HG02970 (cell line): Measurements from ENCODE around the gene GOLGA6L22.
"Not testable (repeated sequence)": the region's sequence is repeated elsewhere in the genome, so short reads cannot be mapped to it uniquely, and the experiment has no call there.

Experiments
- ATAC-seq: cut with Tn5 transposase; IDR thresholded peaks from one replicate; pipeline ENCODE4 v1.9.1; 2021; ENCODE audit warnings: mild to moderate bottlenecking, moderate library complexity, moderate number of reproducible peaks; ENCODE audit not compliant: unreplicated experiment, low FRiP score

Gene GOLGA6L22, protein sequence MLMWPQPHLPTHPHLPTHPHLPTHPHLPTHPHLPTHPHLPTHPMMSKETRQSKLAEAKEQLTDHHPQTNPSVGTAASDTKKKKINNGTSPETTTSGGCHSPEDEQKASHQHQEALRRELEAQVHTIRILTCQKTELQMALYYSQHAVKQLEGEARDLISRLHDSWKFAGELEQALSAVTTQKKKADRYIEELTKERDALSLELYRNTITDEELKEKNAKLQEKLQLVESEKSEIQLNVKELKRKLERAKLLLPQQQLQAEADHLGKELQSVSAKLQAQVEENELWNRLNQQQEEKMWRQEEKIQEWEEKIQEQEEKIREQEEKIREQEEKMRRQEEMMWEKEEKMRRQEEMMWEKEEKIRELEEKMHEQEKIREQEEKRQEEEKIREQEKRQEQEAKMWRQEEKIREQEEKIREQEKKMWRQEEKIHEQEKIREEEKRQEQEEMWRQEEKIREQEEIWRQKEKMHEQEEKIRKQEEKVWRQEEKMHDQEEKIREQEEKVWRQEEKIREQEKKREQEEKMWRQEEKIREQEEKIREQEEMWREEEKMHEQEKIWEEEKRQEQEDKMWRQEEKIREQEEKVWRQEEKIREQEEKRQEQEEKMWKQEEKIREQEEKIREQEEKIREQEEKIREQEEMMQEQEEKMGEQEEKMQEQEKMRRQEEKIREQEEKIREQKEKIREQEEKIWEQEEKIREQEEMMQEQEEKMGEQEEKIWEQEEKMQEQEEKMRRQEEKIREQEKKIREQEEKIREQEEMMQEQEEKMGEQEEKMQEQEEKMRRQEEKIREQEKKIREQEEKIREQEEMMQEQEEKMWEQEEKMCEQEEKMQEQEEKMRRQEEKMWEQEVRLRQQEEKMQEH

DNA sequence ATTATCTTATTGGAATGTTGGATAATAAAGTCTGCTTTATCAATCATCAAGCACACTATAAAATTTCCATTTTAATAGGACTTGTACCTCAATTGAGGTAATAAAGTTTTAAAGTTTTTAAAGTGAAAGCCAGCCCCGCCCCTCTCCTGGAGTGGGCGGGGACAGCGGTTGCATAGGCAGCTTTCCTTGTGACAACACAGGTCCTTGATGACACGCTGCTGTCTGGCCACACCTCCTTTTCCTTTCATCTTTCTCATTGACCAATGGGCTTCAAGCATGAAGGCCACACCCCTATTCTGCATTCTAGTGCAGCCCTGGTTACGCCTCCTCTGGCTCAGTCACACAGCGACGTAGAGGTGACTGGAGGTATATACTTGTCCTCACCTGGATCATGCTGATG is at the start of gene GOLGA6L22:
Gene GOLGA6L22, plus strand, starts transcription at position 301 of the 400 bp plus-strand sequence. Its CDS starts 91 bp downstream, at position 392.
- not testable (repeated sequence) for ATAC-seq

DNA sequence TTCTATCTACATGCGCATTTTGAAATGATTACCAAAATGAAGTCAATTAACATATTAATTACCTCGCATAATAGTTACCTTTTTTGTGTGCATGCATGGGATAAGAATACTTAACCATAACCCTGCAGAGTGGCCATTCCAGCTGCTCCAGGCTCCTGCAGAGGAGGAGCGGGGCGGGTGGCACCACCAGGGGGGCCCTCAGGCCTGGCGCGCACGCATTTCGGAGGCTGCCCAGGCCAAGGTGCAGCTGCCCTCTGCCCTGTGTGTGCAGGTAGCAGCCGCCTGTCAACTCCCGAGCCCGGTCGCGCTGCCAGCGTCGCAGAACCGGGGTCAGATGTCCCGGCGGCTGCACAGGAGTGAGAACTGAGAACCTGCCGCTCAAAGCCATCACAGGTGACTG is 41.4 kb upstream of the GOLGA6L22 start:
- not testable (repeated sequence) for ATAC-seq

DNA sequence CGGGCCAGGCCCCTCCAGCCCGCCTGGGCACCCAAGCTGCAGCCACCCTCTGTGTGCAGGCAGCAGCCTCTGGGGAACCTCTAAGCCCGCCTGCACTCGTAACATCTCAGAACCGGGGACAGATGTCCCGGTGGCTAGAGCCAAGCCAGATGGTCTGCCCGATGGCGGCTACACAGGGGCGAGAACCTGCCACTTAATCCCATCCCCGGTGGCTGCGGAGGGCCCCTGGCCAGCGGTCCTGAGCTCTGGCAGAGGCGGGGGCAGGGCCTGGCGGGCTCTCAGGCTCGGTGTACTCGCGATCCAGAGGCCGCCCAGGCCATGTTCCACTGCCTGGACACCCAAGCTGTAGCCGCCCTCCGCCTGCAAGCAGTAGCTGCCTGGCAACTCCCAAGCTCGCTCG is 40.9 kb upstream of the GOLGA6L22 start:
- not testable (repeated sequence) for ATAC-seq

DNA sequence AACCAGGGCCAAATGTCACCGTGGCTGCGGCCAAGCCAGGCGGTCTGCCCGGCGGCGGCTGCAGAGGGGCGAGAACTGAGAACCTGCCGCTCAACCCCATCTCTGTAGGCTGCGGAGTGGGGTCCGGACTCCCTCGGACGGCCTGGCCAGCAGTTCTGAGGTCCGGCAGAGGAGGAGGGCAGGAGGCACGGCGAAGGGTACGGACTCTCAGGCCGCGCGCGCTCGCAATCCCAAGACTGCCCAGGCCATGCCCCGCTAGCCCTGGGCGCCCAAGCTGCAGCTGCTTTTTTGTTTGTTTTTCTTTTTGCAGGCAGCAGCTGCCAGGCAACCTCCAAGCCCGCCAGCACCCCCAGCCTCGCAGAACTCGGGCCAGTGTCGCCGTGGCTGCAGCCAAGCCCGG is 40.5 kb upstream of the GOLGA6L22 start:
- ATAC-seq = not testable (repeated sequence)

DNA sequence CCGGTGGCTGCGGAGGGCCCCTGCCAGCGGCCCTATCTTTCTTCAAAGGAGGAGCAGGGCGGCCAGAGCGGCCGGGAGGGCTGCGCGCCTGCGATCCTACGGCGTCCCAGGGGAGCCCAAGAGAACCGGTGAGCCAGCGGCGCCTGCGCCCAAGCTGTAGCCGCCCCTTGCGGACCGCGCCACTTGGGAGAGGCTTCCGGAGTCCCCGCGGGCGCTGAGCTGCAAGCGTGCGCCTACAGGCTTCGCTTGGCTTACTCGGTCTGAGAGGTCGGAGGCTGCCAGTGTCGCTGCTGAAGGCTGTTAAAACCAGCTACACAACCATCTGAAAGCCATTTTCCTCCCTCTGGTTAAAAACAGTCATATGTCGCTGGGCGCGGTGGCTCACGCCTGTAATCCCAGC is 40.0 kb upstream of the GOLGA6L22 start:
- not testable (repeated sequence) for ATAC-seq

DNA sequence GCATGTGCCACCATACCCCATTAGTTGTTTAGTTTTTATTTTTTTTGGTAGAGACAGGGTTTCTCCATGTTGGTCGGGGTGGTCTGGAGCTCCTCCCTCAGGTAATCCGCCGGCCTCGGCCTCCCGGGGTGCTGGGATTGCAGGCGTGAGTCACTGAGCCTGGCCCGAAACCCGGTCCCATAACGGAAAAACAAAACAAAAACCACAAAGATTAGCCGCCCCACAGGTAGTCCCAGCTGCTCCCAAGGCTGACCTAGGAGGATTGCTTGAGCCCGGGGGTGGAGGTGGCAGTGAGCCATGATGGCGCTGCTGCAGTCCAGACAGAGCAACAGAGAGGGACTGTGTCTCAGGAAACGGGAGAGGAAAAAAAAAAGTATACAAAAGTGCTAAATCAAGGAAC is 38.4 kb upstream of the GOLGA6L22 start:
- not testable (repeated sequence) for ATAC-seq

DNA sequence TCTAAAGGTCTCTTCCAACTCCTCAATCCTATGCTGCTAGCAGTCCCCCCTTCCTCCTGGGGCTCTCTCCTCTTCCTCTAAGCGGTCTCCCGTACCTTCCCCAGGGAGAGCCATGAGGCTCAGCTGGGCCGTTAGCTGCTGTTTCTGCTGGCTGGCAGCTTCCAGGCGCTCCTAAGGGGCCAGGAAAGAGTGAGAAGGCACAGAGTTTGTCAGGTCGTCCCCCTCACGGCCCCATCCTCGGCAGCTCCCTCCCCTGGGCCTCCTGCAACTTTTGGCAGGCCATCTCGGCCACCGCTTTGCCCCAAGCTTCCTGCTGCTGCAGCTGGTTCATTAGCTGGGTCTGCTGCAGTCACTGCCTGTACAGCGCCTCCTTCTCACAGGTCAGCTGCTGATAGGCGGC is 29.3 kb upstream of the GOLGA6L22 start:
- ATAC-seq = not testable (repeated sequence)

DNA sequence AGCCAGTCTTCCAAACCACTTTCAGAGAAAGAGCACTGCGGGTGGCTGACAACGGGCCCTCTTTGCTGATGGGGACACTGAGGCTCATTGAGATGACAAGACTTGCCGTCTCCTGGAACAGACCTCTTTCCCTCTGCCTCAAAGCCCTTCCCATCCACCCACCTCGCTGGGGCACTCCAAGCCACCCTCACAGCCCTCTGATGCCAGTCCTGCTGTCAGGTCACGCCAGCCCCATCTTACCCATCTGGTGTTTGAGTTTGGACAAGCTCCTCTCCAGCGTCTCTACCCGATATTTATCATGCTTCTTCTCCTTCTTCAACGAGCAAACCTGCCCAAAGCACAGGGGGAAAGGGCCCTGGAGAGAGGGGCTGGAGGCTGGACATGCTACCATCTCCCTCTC is 27.0 kb upstream of the GOLGA6L22 start:
- ATAC-seq = not testable (repeated sequence)

DNA sequence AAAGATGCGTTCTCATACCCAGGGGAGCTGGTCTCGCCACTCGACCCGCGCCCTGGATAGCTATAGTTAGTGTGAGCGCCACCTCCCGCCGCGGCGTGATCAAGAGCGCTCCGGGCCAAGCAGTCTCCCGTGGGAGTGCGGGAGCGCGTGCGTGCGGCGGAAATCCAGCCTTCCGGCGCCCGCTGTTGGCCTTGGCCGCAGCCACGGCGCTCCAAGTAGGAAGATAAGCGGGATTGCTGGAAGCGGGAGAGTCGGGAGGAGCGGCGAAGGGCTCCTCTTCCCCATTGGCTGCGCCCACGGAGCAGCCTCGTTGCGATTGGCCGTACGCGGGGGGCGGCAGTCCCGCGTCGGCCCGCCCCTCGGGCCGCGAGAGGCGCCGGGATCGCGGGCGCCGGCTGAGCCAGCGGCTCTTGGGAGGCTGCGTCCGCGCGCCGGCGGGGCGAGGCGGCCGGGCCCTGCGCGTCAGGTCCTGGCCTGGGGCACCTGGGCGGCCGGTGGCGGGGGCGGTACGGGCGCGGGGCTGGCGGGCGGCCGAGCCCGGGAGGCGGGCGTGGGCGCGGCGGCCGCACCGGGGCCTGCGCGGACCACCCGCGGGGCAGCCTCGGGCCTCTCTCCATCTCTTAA is 35.9 kb downstream of the GOLGA6L22 start:
- ATAC-seq = not testable (repeated sequence)

DNA sequence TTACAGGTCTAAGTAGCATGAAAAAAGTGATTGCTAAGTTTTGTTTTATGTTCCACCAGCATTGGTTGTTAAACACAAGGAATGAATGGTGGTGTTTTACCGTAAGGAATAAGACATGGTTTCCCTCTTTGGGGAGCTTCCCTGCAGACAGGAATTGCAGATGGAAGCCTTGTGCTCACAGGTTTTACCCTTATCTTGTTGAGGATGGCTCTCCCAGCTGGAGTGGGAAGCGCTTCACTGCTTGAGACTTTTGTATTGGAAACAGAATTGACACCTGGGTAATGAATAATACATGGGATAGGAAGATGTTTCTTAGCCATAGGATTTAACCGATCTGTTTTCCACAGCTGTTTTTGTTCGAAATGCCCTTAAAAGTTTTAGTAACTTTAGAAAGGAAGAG is 38.5 kb downstream of the GOLGA6L22 start:
- ATAC-seq = not testable (repeated sequence)

DNA sequence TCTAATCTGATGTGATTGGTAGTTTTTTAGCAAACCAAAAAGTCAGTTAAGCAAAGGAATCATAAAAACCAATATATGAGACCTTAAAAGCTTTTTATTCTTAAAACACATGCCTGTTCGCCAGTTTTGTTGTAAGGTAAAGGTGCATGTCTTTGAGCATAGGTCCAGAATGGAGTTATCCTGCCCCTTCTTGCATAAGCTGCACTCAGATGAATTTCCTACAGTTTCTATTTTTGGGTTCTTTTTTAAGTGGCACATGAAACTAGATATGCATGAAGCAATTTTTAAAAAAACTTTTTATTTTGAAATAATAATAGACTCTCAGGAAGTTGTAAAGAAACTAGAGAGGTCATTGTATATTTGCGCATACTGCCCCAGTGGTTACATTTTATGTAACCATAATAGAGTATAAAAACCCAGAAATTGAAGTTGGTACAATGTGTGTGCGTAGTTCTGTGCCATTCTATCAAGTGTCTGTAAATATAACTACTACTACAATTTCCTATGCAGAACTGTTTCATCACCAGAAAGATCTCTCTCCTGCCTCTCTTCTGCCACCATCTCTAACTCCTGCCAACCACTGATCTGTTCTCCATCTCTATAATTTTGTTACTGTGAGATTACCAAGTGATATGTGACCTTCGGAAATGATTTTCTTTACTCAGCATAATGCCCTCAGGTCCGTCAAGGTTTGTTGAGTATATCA is 39.7 kb downstream of the GOLGA6L22 start:
- not testable (repeated sequence) for ATAC-seq

DNA sequence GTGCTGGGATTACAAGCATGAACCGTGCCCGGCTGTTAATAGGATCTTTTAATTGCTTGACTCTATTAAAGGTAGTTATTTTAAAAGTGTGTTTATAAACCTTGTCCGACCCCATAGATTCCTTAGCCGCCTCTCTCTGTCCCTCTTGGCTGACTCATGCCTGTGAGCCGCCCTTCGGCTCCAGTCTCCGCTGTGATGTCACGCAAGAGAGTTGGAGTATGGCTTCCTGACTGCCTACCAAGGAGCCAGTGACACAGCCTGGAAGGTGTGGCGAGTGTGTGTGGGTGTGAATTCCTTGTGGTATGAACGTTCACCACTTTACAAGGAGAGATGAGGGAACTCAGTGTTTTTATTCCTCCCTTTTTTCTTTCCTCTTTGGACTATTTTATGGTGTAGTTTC is 43.6 kb downstream of the GOLGA6L22 start:
- not testable (repeated sequence) for ATAC-seq

DNA sequence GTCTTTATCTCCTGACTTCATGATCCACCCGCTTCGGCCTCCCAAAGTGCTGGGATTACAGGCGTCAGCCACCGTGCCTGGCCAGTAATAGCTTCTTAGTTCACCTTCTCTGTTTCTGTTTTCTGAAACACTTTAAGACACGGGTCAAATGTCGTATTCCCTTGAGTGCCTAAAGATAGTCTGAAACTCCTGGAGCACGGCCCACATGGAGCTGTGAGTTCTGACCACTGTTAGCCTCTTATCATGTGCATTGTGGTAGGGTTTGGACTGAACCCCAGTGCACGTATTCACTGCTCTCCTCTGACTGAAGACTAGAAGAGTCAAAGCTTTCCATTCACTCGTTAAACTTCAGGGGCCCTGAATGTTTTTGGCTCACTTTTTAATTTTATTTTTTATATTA is 48.3 kb downstream of the GOLGA6L22 start:
- not testable (repeated sequence) for ATAC-seq

DNA sequence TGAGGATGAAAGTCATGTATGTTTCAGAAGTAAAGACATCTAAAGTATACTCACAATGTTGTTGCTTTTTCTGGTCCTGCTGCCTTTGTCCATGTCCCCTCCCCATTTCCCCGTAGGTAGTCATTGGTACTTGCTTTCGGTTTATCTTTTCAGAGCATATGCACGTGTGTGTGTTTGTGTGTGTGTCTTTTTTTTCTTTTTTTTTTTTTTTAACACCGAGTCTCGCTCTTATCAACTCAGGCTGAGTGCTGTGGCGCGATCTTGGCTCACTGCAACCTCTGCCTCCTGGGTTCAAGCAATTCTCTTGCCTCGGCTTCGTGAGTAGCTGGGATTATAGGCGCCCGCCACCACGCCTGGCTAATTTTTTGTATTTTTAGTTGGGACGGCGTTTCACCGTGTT is 57.4 kb downstream of the GOLGA6L22 start:
- not testable (repeated sequence) for ATAC-seq
